DOHH2 (cell line): Measurements from ENCODE around the gene ALKBH4.

Experiments
- CTCF ChIP-seq: fragments of 200-600 bp; sonication (generic); IDR thresholded peaks from one replicate; pipeline ENCODE4 v1.5.1; 2014; ENCODE audit warnings: antibody characterized with exemption, mild to moderate bottlenecking, low read depth, low read length; ENCODE audit not compliant: poor library complexity, severe bottlenecking
- EZH2phosphoT487 ChIP-seq: fragments of 200-600 bp; sonication (generic); IDR thresholded peaks from 2 replicates; pipeline ENCODE4 v1.6.1; 2017; ENCODE audit warnings: borderline replicate concordance, mild to moderate bottlenecking, antibody characterized with exemption, low read length, moderate library complexity, mixed read lengths

GRCh38 chr7:102413091-102413490 lies 51.6 kb downstream of the ALKBH4 start:
- TF ChIP-seq EZH2phosphoT487 (no peak), CTCF (no peak)
